Neural cell (in vitro differentiated cells): ENCODE measurements around the gene IPO9. TPM values are rescaled to one million over a fixed set of nuclear protein-coding genes. Genes with fewer than 3 reads are reported as not detected.

ENCODE experiments used
- H2AFZ ChIP-seq: fragments of 200-600, 300-800 bp; sonication (generic), shearing (Covaris generic); 2 replicates; pipeline ENCODE4 v1.6.0; 2014; ENCODE audit warnings: low read depth, mild to moderate bottlenecking, antibody characterized with exemption, low read length, moderate library complexity
- H3F3A ChIP-seq: fragments of 200-600 bp; shearing (Covaris generic); 2 replicates; pipeline ENCODE4 v1.6.1; 2016; ENCODE audit warnings: mild to moderate bottlenecking, moderate library complexity, mixed read lengths, antibody characterized with exemption, low read length; ENCODE audit not compliant: insufficient read depth, poor library complexity, severe bottlenecking
- H3K27ac ChIP-seq: fragments of 200-600, 300-800 bp; sonication (generic), shearing (Covaris generic); 2 replicates; pipeline ENCODE4 v1.5.1; 2014; ENCODE audit warnings: mild to moderate bottlenecking, low read length, moderate library complexity
- H3K27me3 ChIP-seq: fragments of 300-800, 200-600 bp; sonication (generic), shearing (Covaris generic); 2 replicates; pipeline ENCODE4 v1.6.0; 2014; ENCODE audit warnings: mild to moderate bottlenecking, low read depth, low read length, moderate library complexity; ENCODE audit not compliant: insufficient read depth
- H3K36me3 ChIP-seq: fragments of 300-800, 200-600 bp; sonication (generic), shearing (Covaris generic); 2 replicates; pipeline ENCODE4 v1.5.1; 2014; ENCODE audit warnings: mild to moderate bottlenecking, antibody characterized with exemption, low read length, moderate library complexity; ENCODE audit not compliant: insufficient read depth
- H3K4me2 ChIP-seq: fragments of 300-800, 200-600 bp; sonication (generic), shearing (Covaris generic); 2 replicates; pipeline ENCODE4 v1.6.0; 2014; ENCODE audit warnings: mild to moderate bottlenecking, low read length
- H3K4me3 ChIP-seq: fragments of 300-800, 200-600 bp; sonication (generic), shearing (Covaris generic); 2 replicates; pipeline ENCODE4 v1.5.1; 2014; ENCODE audit warnings: mild to moderate bottlenecking, low read length, moderate library complexity
- H3K79me2 ChIP-seq: fragments of 200-600 bp; shearing (Covaris generic); replicated peaks from 2 replicates; pipeline ENCODE4 v1.6.0; 2014; ENCODE audit warnings: mild to moderate bottlenecking, low read length, moderate library complexity; ENCODE audit not compliant: insufficient read depth
- H3K9ac ChIP-seq: fragments of 300-800, 200-600 bp; sonication (generic), shearing (Covaris generic); 2 replicates; pipeline ENCODE4 v1.6.1; 2016; ENCODE audit warnings: mild to moderate bottlenecking, low read length, mixed read lengths
- H3K9me2 ChIP-seq: fragments of 200-600 bp; shearing (Covaris generic); 2 replicates; pipeline ENCODE4 v1.6.1; 2016; ENCODE audit warnings: mild to moderate bottlenecking, low read length, mixed read lengths; ENCODE audit not compliant: insufficient read depth
- H3K9me3 ChIP-seq: fragments of 200-600, 300-800 bp; sonication (generic), shearing (Covaris generic); 2 replicates; pipeline ENCODE4 v1.6.1; 2016; ENCODE audit warnings: mild to moderate bottlenecking, mixed run types, low read length, moderate library complexity, mixed read lengths
- H4K20me1 ChIP-seq: fragments of 200-600 bp; shearing (Covaris generic); 2 replicates; pipeline ENCODE4 v1.6.1; 2016; ENCODE audit warnings: mild to moderate bottlenecking, mixed run types; ENCODE audit not compliant: insufficient read depth
- EP300 ChIP-seq: fragments of 450-650 bp; conservative IDR thresholded peaks from 2 replicates; pipeline ENCODE4 v1.6.1; 2014; ENCODE audit warnings: antibody characterized with exemption, mild to moderate bottlenecking, moderate library complexity; ENCODE audit not compliant: poor library complexity, severe bottlenecking
- EZH2 ChIP-seq: fragments of 200-600, 300-800 bp; shearing (Covaris generic), sonication (generic); IDR thresholded peaks from 2 replicates; pipeline ENCODE4 v1.6.1; 2014; ENCODE audit warnings: antibody characterized with exemption, low read length, borderline replicate concordance, mild to moderate bottlenecking; ENCODE audit not compliant: insufficient read depth, poor library complexity, severe bottlenecking
- MXI1 ChIP-seq: fragments of 450-650 bp; conservative IDR thresholded peaks from 2 replicates; pipeline ENCODE4 v1.6.1; 2014; ENCODE audit warnings: antibody characterized with exemption, mild to moderate bottlenecking; ENCODE audit not compliant: poor library complexity, severe bottlenecking
- POLR2AphosphoS5 ChIP-seq: IDR thresholded peaks from 2 replicates; pipeline ENCODE4 v1.6.1; 2012
- RAD21 ChIP-seq: fragments of 450-650 bp; conservative IDR thresholded peaks from 2 replicates; pipeline ENCODE4 v1.6.1; 2014; ENCODE audit warnings: antibody characterized with exemption, mild to moderate bottlenecking, moderate library complexity
- SMC3 ChIP-seq: fragments of 450-650 bp; conservative IDR thresholded peaks from 2 replicates; pipeline ENCODE4 v1.6.1; 2014; ENCODE audit warnings: antibody characterized with exemption, mild to moderate bottlenecking, moderate library complexity; ENCODE audit not compliant: poor library complexity
- TAF1 ChIP-seq: IDR thresholded peaks from 2 replicates; pipeline ENCODE4 v1.6.1; 2012; ENCODE audit warnings: low read depth
- polyA plus RNA-seq: library from polyadenylated mRNA; depleted of rRNA; stranded (reverse); fragments of >200 nt; gene quantifications from 2 replicates; pipeline ENCODE4 v1.2.3, GENCODE V29; 2014
- TF ChIP-seq, protein P1 (sequence below): fragments of 450-650 bp; IDR thresholded peaks from 2 replicates; pipeline ENCODE4 v1.5.1; 2014; ENCODE audit warnings: antibody characterized with exemption, mild to moderate bottlenecking, moderate library complexity; ENCODE audit not compliant: poor library complexity, severe bottlenecking
- TF ChIP-seq, protein P2 (sequence below): IDR thresholded peaks from 2 replicates; pipeline ENCODE4 v1.6.1; 2012; ENCODE audit warnings: borderline replicate concordance

IPO9 gene
- polyA plus RNA-seq, 1 donor from 2014 or later: 45.0 TPM

DNA sequence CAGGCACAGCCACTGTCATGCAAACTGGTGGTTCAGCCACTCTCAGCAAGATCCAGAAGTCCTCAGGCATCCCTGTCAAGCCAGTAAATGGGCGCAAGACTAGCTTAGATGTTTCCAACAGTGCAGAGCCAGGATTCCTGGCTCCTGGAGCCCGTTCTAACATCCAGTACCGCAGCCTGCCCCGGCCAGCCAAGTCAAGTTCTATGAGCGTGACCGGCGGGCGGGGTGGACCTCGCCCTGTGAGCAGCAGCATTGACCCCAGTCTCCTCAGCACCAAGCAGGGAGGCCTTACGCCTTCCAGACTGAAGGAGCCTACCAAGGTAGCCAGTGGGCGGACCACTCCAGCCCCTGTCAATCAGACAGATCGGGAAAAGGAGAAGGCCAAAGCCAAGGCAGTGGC lies 46.6 kb upstream of the IPO9 start:
- Histone ChIP-seq H3K27me3 (no peaks in the 10 kb centered on the region), H3K9me2 (no peaks in the 10 kb centered on the region), H3K36me3 (peaks cover 22% of the 10 kb centered on the region), H3K4me2 (no peak overlapping the region), H4K20me1 (no peaks in the 10 kb centered on the region), H2AFZ (no peak overlapping the region), H3K27ac (no peak overlapping the region), H3K9ac (no peak overlapping the region), H3K9me3 (no peaks in the 10 kb centered on the region), H3K4me3 (no peak overlapping the region), H3K79me2 (peaks cover 15% of the 10 kb centered on the region), H3F3A (no peaks in the 10 kb centered on the region)
- TF ChIP-seq EP300 (no peak), TAF1 (no peak), EZH2 (no peak), POLR2AphosphoS5 (no peak)
- TF ChIP-seq, protein P1, sequence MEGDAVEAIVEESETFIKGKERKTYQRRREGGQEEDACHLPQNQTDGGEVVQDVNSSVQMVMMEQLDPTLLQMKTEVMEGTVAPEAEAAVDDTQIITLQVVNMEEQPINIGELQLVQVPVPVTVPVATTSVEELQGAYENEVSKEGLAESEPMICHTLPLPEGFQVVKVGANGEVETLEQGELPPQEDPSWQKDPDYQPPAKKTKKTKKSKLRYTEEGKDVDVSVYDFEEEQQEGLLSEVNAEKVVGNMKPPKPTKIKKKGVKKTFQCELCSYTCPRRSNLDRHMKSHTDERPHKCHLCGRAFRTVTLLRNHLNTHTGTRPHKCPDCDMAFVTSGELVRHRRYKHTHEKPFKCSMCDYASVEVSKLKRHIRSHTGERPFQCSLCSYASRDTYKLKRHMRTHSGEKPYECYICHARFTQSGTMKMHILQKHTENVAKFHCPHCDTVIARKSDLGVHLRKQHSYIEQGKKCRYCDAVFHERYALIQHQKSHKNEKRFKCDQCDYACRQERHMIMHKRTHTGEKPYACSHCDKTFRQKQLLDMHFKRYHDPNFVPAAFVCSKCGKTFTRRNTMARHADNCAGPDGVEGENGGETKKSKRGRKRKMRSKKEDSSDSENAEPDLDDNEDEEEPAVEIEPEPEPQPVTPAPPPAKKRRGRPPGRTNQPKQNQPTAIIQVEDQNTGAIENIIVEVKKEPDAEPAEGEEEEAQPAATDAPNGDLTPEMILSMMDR: no peak

DNA sequence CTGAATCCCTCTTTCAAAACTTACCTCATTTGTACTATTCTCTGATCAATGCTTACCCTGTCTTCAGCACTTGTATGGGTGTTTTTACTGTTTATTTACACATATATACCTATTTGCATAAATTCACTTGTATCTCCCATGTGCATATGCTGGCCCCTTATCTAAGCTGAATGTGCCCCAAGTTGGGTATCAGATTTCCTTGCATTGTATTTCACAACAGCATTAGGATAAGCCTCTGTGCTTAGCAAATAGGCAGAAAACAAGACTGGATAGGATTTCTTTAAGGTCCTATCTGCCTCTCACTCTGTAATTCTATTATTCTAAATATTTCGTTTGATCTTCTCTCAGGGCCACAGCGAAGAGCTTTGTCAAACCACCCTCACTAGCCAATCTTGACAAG lies 45.9 kb upstream of the IPO9 start:
- H2AFZ ChIP-seq: no peak overlapping the region
- TF ChIP-seq EP300: no peak
- TF ChIP-seq, protein P2, sequence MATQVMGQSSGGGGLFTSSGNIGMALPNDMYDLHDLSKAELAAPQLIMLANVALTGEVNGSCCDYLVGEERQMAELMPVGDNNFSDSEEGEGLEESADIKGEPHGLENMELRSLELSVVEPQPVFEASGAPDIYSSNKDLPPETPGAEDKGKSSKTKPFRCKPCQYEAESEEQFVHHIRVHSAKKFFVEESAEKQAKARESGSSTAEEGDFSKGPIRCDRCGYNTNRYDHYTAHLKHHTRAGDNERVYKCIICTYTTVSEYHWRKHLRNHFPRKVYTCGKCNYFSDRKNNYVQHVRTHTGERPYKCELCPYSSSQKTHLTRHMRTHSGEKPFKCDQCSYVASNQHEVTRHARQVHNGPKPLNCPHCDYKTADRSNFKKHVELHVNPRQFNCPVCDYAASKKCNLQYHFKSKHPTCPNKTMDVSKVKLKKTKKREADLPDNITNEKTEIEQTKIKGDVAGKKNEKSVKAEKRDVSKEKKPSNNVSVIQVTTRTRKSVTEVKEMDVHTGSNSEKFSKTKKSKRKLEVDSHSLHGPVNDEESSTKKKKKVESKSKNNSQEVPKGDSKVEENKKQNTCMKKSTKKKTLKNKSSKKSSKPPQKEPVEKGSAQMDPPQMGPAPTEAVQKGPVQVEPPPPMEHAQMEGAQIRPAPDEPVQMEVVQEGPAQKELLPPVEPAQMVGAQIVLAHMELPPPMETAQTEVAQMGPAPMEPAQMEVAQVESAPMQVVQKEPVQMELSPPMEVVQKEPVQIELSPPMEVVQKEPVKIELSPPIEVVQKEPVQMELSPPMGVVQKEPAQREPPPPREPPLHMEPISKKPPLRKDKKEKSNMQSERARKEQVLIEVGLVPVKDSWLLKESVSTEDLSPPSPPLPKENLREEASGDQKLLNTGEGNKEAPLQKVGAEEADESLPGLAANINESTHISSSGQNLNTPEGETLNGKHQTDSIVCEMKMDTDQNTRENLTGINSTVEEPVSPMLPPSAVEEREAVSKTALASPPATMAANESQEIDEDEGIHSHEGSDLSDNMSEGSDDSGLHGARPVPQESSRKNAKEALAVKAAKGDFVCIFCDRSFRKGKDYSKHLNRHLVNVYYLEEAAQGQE: no peak
- no peak for TF ChIP-seq RAD21
- TF ChIP-seq SMC3: no peak
- TF ChIP-seq POLR2AphosphoS5: no peak
- no peak for TF ChIP-seq MXI1
- TF ChIP-seq, protein P1: no peak
- no peak for TF ChIP-seq TAF1
- TF ChIP-seq EZH2: no peak
- H3K4me3 ChIP-seq: no peak overlapping the region
- no peaks in the 10 kb centered on the region for H3K9me2 ChIP-seq
- no peak overlapping the region for H3K4me2 ChIP-seq
- peaks cover 22% of the 10 kb centered on the region for H3K36me3 ChIP-seq
- no peak overlapping the region for H3K9ac ChIP-seq
- no peaks in the 10 kb centered on the region for H3K9me3 ChIP-seq
- no peaks in the 10 kb centered on the region for H3F3A ChIP-seq
- H4K20me1 ChIP-seq: no peaks in the 10 kb centered on the region
- H3K27ac ChIP-seq: no peak overlapping the region
- peaks cover 8% of the 10 kb centered on the region for H3K79me2 ChIP-seq
- H3K27me3 ChIP-seq: no peaks in the 10 kb centered on the region
